Measurements from ENCODE around the gene FAM168B. TPM values are rescaled to one million over a fixed set of nuclear protein-coding genes. Genes with fewer than 3 reads are reported as not detected.

The FAM168B gene
- total and polyA plus RNA-seq, 10 of the 15 experiments (the other 5 are each of a cell fraction or from before 2014, with no cell fraction given): 3.5 to 77.3 (median 45.9) TPM

GRCh38 chr2:131104487-131105155 is 11.4 kb upstream of the FAM168B start (continued):
- TF ChIP-seq SMARCA5 (IDR thresholded peaks at IDR 0.05) (no peak), LARP7 (IDR thresholded peaks at IDR 0.05) (no peak), RAD51 (IDR thresholded peaks at IDR 0.05) (no peak; the same call in 1 of the 2 replicates), BACH1 (IDR thresholded peaks at IDR 0.05; ENCODE audit: borderline replicate concordance) (no peak), SMC3 (IDR thresholded peaks at IDR 0.05; ENCODE audit: borderline replicate concordance, low read length) (no peak), FOXM1 (IDR thresholded peaks at IDR 0.05; ENCODE audit: low read depth, low read length) (0 out of 2 replicates have a peak, but pooled peaks have one; percentile 25), SPI1 (IDR thresholded peaks at IDR 0.05; ENCODE audit: borderline replicate concordance, insufficient read depth, low read depth, low read length) (no peak), BRCA1 (IDR thresholded peaks at IDR 0.05; ENCODE audit: low read depth, low read length) (no peak), MEF2B (IDR thresholded peaks at IDR 0.05; ENCODE audit: partially characterized antibody, poor library complexity, severe bottlenecking) (peak; percentile 40), ZNF24 (IDR thresholded peaks at IDR 0.05) (no peak), KLF5 (IDR thresholded peaks at IDR 0.05; ENCODE audit: partially characterized antibody) (no peak), ZNF217 (IDR thresholded peaks at IDR 0.05) (no peak), BCLAF1 (IDR thresholded peaks at IDR 0.05) (no peak), SUZ12 (IDR thresholded peaks at IDR 0.05; ENCODE audit: unreplicated experiment) (no peak), PAX8 (IDR thresholded peaks at IDR 0.05) (no peak)
- TF ChIP-seq, protein P1, sequence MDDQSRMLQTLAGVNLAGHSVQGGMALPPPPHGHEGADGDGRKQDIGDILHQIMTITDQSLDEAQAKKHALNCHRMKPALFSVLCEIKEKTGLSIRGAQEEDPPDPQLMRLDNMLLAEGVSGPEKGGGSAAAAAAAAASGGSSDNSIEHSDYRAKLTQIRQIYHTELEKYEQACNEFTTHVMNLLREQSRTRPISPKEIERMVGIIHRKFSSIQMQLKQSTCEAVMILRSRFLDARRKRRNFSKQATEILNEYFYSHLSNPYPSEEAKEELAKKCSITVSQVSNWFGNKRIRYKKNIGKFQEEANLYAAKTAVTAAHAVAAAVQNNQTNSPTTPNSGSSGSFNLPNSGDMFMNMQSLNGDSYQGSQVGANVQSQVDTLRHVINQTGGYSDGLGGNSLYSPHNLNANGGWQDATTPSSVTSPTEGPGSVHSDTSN (IDR thresholded peaks at IDR 0.05; ENCODE audit: insufficient replicate concordance, low read depth, low read length): peak; percentile 57
- TF ChIP-seq, protein P2, sequence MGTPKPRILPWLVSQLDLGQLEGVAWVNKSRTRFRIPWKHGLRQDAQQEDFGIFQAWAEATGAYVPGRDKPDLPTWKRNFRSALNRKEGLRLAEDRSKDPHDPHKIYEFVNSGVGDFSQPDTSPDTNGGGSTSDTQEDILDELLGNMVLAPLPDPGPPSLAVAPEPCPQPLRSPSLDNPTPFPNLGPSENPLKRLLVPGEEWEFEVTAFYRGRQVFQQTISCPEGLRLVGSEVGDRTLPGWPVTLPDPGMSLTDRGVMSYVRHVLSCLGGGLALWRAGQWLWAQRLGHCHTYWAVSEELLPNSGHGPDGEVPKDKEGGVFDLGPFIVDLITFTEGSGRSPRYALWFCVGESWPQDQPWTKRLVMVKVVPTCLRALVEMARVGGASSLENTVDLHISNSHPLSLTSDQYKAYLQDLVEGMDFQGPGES (IDR thresholded peaks at IDR 0.05): no peak
- TF ChIP-seq, protein P3, sequence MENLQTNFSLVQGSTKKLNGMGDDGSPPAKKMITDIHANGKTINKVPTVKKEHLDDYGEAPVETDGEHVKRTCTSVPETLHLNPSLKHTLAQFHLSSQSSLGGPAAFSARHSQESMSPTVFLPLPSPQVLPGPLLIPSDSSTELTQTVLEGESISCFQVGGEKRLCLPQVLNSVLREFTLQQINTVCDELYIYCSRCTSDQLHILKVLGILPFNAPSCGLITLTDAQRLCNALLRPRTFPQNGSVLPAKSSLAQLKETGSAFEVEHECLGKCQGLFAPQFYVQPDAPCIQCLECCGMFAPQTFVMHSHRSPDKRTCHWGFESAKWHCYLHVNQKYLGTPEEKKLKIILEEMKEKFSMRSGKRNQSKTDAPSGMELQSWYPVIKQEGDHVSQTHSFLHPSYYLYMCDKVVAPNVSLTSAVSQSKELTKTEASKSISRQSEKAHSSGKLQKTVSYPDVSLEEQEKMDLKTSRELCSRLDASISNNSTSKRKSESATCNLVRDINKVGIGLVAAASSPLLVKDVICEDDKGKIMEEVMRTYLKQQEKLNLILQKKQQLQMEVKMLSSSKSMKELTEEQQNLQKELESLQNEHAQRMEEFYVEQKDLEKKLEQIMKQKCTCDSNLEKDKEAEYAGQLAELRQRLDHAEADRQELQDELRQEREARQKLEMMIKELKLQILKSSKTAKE (IDR thresholded peaks at IDR 0.05; ENCODE audit: low read depth, poor library complexity, severe bottlenecking): peak; percentile 89
- TF ChIP-seq, protein P4, sequence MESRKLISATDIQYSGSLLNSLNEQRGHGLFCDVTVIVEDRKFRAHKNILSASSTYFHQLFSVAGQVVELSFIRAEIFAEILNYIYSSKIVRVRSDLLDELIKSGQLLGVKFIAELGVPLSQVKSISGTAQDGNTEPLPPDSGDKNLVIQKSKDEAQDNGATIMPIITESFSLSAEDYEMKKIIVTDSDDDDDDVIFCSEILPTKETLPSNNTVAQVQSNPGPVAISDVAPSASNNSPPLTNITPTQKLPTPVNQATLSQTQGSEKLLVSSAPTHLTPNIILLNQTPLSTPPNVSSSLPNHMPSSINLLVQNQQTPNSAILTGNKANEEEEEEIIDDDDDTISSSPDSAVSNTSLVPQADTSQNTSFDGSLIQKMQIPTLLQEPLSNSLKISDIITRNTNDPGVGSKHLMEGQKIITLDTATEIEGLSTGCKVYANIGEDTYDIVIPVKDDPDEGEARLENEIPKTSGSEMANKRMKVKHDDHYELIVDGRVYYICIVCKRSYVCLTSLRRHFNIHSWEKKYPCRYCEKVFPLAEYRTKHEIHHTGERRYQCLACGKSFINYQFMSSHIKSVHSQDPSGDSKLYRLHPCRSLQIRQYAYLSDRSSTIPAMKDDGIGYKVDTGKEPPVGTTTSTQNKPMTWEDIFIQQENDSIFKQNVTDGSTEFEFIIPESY (IDR thresholded peaks at IDR 0.05): no peak
